ENCODE measurements around the gene LYSET.
"Not testable (repeated sequence)": the region's sequence is repeated elsewhere in the genome, so short reads cannot be mapped to it uniquely, and the experiment has no call there.

GRCh38 chr14:93159625-93160352, 25.3 kb upstream of the LYSET start:
- not testable (repeated sequence) for TF ChIP-seq CTCF, POLR2AphosphoS5 (IDR thresholded peaks at IDR 0.05)
